NB4 (cell line): ENCODE results near the gene CTDSPL.

ENCODE experiments used
- MYC ChIP-seq: IDR thresholded peaks from 2 replicates; pipeline ENCODE4 v1.6.1; 2011; ENCODE audit warnings: low read depth, low read length
- POLR2A ChIP-seq: IDR thresholded peaks from 2 replicates; pipeline ENCODE4 v1.6.1; 2011; ENCODE audit warnings: mild to moderate bottlenecking; ENCODE audit not compliant: insufficient read length; ENCODE audit errors: extremely low read depth
- TF ChIP-seq, protein P1 (sequence below): IDR thresholded peaks from one replicate; pipeline ENCODE4 v1.5.1; 2012; ENCODE audit warnings: low read depth, low read length
- TF ChIP-seq, protein P2 (sequence below): IDR thresholded peaks from 2 replicates; pipeline ENCODE4 v1.6.1; 2011; ENCODE audit warnings: low read depth, low read length

DNA sequence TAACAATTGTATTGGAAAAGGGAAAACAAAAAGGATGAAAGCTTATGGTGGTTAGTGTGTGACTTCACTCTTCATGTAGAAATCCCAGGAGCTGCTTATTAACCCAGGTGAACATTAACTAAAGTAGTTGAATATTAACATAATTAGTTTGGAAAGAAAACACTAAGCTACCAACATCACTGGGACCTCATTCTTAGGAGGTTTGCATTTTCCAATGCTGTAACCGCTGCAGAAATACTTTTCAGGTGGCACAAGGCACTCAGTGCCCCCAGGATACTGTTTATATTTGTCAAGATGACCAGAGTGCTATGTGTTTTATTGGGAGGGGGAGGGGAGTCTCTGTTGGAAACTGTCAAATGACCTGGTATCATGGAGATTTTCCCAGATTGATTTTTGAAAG, 103.0 kb downstream of the CTDSPL start:
- TF ChIP-seq, protein P1, sequence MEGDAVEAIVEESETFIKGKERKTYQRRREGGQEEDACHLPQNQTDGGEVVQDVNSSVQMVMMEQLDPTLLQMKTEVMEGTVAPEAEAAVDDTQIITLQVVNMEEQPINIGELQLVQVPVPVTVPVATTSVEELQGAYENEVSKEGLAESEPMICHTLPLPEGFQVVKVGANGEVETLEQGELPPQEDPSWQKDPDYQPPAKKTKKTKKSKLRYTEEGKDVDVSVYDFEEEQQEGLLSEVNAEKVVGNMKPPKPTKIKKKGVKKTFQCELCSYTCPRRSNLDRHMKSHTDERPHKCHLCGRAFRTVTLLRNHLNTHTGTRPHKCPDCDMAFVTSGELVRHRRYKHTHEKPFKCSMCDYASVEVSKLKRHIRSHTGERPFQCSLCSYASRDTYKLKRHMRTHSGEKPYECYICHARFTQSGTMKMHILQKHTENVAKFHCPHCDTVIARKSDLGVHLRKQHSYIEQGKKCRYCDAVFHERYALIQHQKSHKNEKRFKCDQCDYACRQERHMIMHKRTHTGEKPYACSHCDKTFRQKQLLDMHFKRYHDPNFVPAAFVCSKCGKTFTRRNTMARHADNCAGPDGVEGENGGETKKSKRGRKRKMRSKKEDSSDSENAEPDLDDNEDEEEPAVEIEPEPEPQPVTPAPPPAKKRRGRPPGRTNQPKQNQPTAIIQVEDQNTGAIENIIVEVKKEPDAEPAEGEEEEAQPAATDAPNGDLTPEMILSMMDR = no peak
- TF ChIP-seq POLR2A (no peak), MYC (no peak)
- TF ChIP-seq, protein P2, sequence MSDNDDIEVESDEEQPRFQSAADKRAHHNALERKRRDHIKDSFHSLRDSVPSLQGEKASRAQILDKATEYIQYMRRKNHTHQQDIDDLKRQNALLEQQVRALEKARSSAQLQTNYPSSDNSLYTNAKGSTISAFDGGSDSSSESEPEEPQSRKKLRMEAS = no peak
